ENCODE results near the gene POLR3H.

POLR3H gene

GRCh38 chr22:41578818-41579217, 34.5 kb upstream of the POLR3H start:
- no peaks in the 10 kb centered on the region for H3K9me2 ChIP-seq (replicated peaks; ENCODE audit: insufficient read depth, low read length)
- no peak overlapping the region for H3K4me2 ChIP-seq (ENCODE audit: low read depth, low read length)
- no peak overlapping the region for H3K27ac ChIP-seq (ENCODE audit: low read length)
- H3K4me1 ChIP-seq (ENCODE audit: low read length) = no peaks in the 10 kb centered on the region
- H4K20me1 ChIP-seq (ENCODE audit: insufficient read depth, low read length) = no peaks in the 10 kb centered on the region
- H3K9me3 ChIP-seq (replicated peaks; ENCODE audit: insufficient read depth, low read length) = no peaks in the 10 kb centered on the region
- no peaks in the 10 kb centered on the region for H3F3A ChIP-seq (ENCODE audit: insufficient read depth, low read length)
- no peak for TF ChIP-seq EZH2phosphoT487 (IDR thresholded peaks at IDR 0.05; ENCODE audit: low read length)
- TF ChIP-seq CTCF (IDR thresholded peaks at IDR 0.05; ENCODE audit: low read length) = no peak
- TF ChIP-seq EZH2 (optimal IDR thresholded peaks at IDR 0.05; ENCODE audit: low read depth, low read length) = no peak
- no peaks in the 10 kb centered on the region for H3K27me3 ChIP-seq (replicated peaks; ENCODE audit: insufficient read depth, low read length)
- no peak overlapping the region for H2AFZ ChIP-seq (ENCODE audit: low read length)
- DNase-seq = no peak
- no peaks in the 10 kb centered on the region for H3K79me2 ChIP-seq (ENCODE audit: low read length)
- H3K4me3 ChIP-seq (ENCODE audit: low read length) = no peak overlapping the region
- no peaks in the 10 kb centered on the region for H3K36me3 ChIP-seq (replicated peaks; ENCODE audit: insufficient read depth, low read length)
- no peak overlapping the region for H3K9ac ChIP-seq (ENCODE audit: low read length)

- Histone ChIP-seq H3K4me2 (ENCODE audit: low read depth, low read length) (no peak overlapping the region), H3K79me2 (ENCODE audit: low read length) (no peaks in the 10 kb centered on the region), H4K20me1 (ENCODE audit: insufficient read depth, low read length) (no peaks in the 10 kb centered on the region), H3F3A (ENCODE audit: insufficient read depth, low read length) (no peaks in the 10 kb centered on the region), H3K9me2 (replicated peaks; ENCODE audit: insufficient read depth, low read length) (no peaks in the 10 kb centered on the region), H3K36me3 (replicated peaks; ENCODE audit: insufficient read depth, low read length) (no peaks in the 10 kb centered on the region), H3K27ac (ENCODE audit: low read length) (no peak overlapping the region), H2AFZ (ENCODE audit: low read length) (no peak overlapping the region), H3K9ac (ENCODE audit: low read length) (no peak overlapping the region), H3K4me1 (ENCODE audit: low read length) (no peaks in the 10 kb centered on the region), H3K27me3 (replicated peaks; ENCODE audit: insufficient read depth, low read length) (no peaks in the 10 kb centered on the region), H3K4me3 (ENCODE audit: low read length) (no peak overlapping the region), H3K9me3 (replicated peaks; ENCODE audit: insufficient read depth, low read length) (no peaks in the 10 kb centered on the region)
- TF ChIP-seq EZH2 (optimal IDR thresholded peaks at IDR 0.05; ENCODE audit: low read depth, low read length) (no peak), CTCF (IDR thresholded peaks at IDR 0.05; ENCODE audit: low read length) (no peak), EZH2phosphoT487 (IDR thresholded peaks at IDR 0.05; ENCODE audit: low read length) (no peak)
- DNase-seq = no peak
Measured at GRCh38 chr22:41578114-41578513, 33.8 kb upstream of the POLR3H start.

GRCh38 chr22:41576877-41577276, 32.6 kb upstream of the POLR3H start:
- H3K4me2 ChIP-seq (ENCODE audit: low read depth, low read length) = no peak overlapping the region
- no peaks in the 10 kb centered on the region for H3K27me3 ChIP-seq (replicated peaks; ENCODE audit: insufficient read depth, low read length)
- no peaks in the 10 kb centered on the region for H3F3A ChIP-seq (ENCODE audit: insufficient read depth, low read length)
- H3K79me2 ChIP-seq (ENCODE audit: low read length) = no peaks in the 10 kb centered on the region
- TF ChIP-seq EZH2 (optimal IDR thresholded peaks at IDR 0.05; ENCODE audit: low read depth, low read length) (no peak), EZH2phosphoT487 (IDR thresholded peaks at IDR 0.05; ENCODE audit: low read length) (no peak), CTCF (IDR thresholded peaks at IDR 0.05; ENCODE audit: low read length) (peak; percentile 30)
- H4K20me1 ChIP-seq (ENCODE audit: insufficient read depth, low read length) = no peaks in the 10 kb centered on the region
- no peaks in the 10 kb centered on the region for H3K4me1 ChIP-seq (ENCODE audit: low read length)
- H3K36me3 ChIP-seq (replicated peaks; ENCODE audit: insufficient read depth, low read length) = no peaks in the 10 kb centered on the region
- no peak overlapping the region for H3K4me3 ChIP-seq (ENCODE audit: low read length)
- DNase-seq = no peak
- H3K9me3 ChIP-seq (replicated peaks; ENCODE audit: insufficient read depth, low read length) = no peaks in the 10 kb centered on the region
- H3K9me2 ChIP-seq (replicated peaks; ENCODE audit: insufficient read depth, low read length) = no peaks in the 10 kb centered on the region
- no peak overlapping the region for H3K9ac ChIP-seq (ENCODE audit: low read length)
- no peak overlapping the region for H3K27ac ChIP-seq (ENCODE audit: low read length)
- no peak overlapping the region for H2AFZ ChIP-seq (ENCODE audit: low read length)
